ENCODE measurements around the gene IPO13.

DNA sequence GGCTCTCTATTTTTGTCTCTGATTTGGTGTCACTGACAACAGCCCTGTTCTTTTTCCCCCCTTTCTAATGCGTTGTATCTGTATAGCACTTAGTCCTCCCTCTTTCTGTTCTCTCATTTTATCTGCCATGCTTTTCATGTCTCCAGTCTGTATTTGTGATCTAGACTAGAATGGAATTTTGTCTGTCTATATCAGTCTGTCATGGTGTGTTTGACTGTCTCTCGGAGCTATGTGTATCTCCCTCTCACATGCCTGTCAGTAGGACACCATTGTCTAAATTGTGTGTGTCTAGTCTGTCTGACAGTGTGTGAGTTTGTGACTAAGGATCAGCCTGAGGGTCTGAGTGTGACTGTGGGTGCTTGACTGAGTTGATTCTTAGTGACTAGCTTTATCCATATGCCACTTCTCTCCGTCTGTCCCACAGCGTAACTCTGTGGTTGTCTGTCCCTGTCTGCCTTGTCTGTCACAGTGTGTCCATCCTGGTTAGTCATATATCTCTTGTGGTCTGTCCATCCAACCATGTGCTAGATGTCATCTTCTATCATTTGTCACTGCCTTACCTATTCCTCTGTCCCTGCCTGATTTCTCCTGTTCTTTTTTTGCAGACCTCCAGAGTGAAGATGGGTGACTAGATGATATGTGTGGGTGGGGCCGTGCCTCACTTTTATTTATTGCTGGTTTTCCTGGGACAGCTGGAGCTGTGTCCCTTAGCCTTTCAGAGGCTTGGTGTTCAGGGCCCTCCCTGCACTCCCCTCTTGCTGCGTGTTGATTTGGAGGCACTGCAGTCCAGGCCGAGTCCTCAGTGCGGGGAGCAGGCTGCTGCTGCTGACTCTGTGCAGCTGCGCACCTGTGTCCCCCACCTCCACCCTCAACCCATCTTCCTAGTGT lies 30.9 kb downstream of the IPO13 start:
- TF ChIP-seq EZH2phosphoT487 (conservative IDR thresholded peaks at IDR 0.05; ENCODE audit: low read length), result no peak
- TF ChIP-seq, protein P1, sequence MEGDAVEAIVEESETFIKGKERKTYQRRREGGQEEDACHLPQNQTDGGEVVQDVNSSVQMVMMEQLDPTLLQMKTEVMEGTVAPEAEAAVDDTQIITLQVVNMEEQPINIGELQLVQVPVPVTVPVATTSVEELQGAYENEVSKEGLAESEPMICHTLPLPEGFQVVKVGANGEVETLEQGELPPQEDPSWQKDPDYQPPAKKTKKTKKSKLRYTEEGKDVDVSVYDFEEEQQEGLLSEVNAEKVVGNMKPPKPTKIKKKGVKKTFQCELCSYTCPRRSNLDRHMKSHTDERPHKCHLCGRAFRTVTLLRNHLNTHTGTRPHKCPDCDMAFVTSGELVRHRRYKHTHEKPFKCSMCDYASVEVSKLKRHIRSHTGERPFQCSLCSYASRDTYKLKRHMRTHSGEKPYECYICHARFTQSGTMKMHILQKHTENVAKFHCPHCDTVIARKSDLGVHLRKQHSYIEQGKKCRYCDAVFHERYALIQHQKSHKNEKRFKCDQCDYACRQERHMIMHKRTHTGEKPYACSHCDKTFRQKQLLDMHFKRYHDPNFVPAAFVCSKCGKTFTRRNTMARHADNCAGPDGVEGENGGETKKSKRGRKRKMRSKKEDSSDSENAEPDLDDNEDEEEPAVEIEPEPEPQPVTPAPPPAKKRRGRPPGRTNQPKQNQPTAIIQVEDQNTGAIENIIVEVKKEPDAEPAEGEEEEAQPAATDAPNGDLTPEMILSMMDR (IDR thresholded peaks at IDR 0.05; ENCODE audit: insufficient read depth, low read length, poor library complexity, severe bottlenecking), result no peak

All from SU-DHL-6 (cell line).